ENCODE data around the gene PDE4D. TPM values are rescaled to one million over a fixed set of nuclear protein-coding genes. Genes with fewer than 3 reads are reported as not detected.

The PDE4D gene
- total RNA-seq, 1 experiment from 2014 or later, result 2.1 TPM

DNA sequence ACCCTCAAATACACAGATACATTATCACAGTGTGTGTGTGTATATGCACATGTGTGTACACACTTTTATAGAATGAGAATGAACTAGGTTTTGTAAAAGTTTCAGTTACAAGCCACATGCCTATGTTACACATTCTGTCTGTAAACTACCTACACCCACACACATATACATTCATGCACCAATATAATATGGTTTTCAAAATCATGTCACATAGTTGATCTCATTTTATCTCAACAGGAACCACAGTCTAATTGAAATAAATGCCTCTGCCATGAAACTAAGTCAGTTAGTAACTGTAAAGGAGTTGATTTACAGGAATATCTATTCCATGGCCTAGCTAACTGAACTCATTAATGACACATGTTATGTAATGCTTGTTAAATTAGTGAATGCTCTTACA is 646.6 kb downstream of the PDE4D start:
- no peak overlapping the region for H4K5ac ChIP-seq (ENCODE audit: insufficient read length, low read depth, low read length)
- H3K27me3 ChIP-seq (ENCODE audit: insufficient read depth, low read length), result no peaks in the 10 kb centered on the region
- H3K14ac ChIP-seq (ENCODE audit: insufficient read depth, low read length), result no peak overlapping the region
- no peak overlapping the region for H4K8ac ChIP-seq (replicated peaks; ENCODE audit: insufficient read length, low read depth, low read length)
- TF ChIP-seq, protein P1, sequence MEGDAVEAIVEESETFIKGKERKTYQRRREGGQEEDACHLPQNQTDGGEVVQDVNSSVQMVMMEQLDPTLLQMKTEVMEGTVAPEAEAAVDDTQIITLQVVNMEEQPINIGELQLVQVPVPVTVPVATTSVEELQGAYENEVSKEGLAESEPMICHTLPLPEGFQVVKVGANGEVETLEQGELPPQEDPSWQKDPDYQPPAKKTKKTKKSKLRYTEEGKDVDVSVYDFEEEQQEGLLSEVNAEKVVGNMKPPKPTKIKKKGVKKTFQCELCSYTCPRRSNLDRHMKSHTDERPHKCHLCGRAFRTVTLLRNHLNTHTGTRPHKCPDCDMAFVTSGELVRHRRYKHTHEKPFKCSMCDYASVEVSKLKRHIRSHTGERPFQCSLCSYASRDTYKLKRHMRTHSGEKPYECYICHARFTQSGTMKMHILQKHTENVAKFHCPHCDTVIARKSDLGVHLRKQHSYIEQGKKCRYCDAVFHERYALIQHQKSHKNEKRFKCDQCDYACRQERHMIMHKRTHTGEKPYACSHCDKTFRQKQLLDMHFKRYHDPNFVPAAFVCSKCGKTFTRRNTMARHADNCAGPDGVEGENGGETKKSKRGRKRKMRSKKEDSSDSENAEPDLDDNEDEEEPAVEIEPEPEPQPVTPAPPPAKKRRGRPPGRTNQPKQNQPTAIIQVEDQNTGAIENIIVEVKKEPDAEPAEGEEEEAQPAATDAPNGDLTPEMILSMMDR (conservative IDR thresholded peaks at IDR 0.05), result no peak
- no peak overlapping the region for H3K4me2 ChIP-seq (ENCODE audit: insufficient read depth, insufficient read length, low read length)
- H3K79me1 ChIP-seq (ENCODE audit: insufficient read depth, low read depth, low read length, poor library complexity, severe bottlenecking), result no peaks in the 10 kb centered on the region
- Mint-ChIP-seq H3K4me1 (no peaks in the 10 kb centered on the region), H3K36me3 (ENCODE audit: insufficient read depth in 1 of 3, low read depth in 3 of 3) (no peaks in the 10 kb centered on the region), H3K4me3 (no peak overlapping the region), H3K27me3 (ENCODE audit: low read depth) (no peaks in the 10 kb centered on the region; the same call in 1 of the 2 replicates), H3K9me3 (no peaks in the 10 kb centered on the region), H3K27ac (no peak overlapping the region)
- H2AK5ac ChIP-seq (ENCODE audit: insufficient read length, low read length), result no peak overlapping the region
- no peak overlapping the region for H3K23ac ChIP-seq (ENCODE audit: insufficient read length, low read depth, low read length)
- H2AFZ ChIP-seq (ENCODE audit: low read length), result no peak overlapping the region
- H3K23me2 ChIP-seq (ENCODE audit: insufficient read length, low read depth, low read length, poor library complexity, severe bottlenecking), result no peaks in the 10 kb centered on the region
- no peak overlapping the region for H2BK5ac ChIP-seq (ENCODE audit: insufficient read length, low read length)
- H4K20me1 ChIP-seq (ENCODE audit: control insufficient read depth, insufficient read depth, insufficient read length), result no peaks in the 10 kb centered on the region
- no peaks in the 10 kb centered on the region for H3K4me1 ChIP-seq (ENCODE audit: insufficient read depth, low read length)
- no peak overlapping the region for H3K9ac ChIP-seq (ENCODE audit: extremely low read depth, insufficient read length, low read length)
- H3T11ph ChIP-seq (ENCODE audit: low read length), result no peak overlapping the region
- H3K56ac ChIP-seq (ENCODE audit: insufficient read length, low read depth, low read length), result no peak overlapping the region
- H2BK15ac ChIP-seq (ENCODE audit: low read depth, low read length), result no peak overlapping the region
- H3K79me2 ChIP-seq (ENCODE audit: insufficient read depth, low read length), result no peaks in the 10 kb centered on the region
- H2BK120ac ChIP-seq (ENCODE audit: low read depth, low read length, poor library complexity, severe bottlenecking), result no peak overlapping the region
- no peaks in the 10 kb centered on the region for H3K9me3 ChIP-seq (ENCODE audit: control insufficient read depth, low read depth, low read length)
- no peak overlapping the region for H3K27ac ChIP-seq (ENCODE audit: insufficient read length, low read depth, low read length)
- no peak overlapping the region for H3K18ac ChIP-seq (ENCODE audit: insufficient read length, low read depth, low read length)
- no peak overlapping the region for H4K91ac ChIP-seq (ENCODE audit: insufficient read length, low read depth, low read length)
- no peak overlapping the region for H3K4ac ChIP-seq (ENCODE audit: low read depth, low read length)
- H2BK20ac ChIP-seq (ENCODE audit: low read depth, low read length, poor library complexity, severe bottlenecking), result no peak overlapping the region
- no peak for DNase-seq
- no peak overlapping the region for H2BK12ac ChIP-seq (ENCODE audit: insufficient read length, low read depth, low read length)
